Hematopoietic multipotent progenitor cell treated with erythropoietin and hydrocortisone succinate and interleukin-3 and kit ligand, for 4 days (in vitro differentiated cells): ENCODE data around the gene USP4.
"Not testable (repeated sequence)": the region's sequence is repeated elsewhere in the genome, so short reads cannot be mapped to it uniquely, and the experiment has no call there.

Experiments used
- DNase-seq: peaks from one replicate; pipeline ENCODE4 v3.0.0-alpha.2; 2015

The USP4 gene

GRCh38 chr3:49339941-49340800, at the start of gene USP4:
Gene USP4, minus strand, starts transcription at chr3:49340053. Its CDS starts 29 bp downstream, at chr3:49340024.
- DNase-seq, result peak; percentile 98

DNA sequence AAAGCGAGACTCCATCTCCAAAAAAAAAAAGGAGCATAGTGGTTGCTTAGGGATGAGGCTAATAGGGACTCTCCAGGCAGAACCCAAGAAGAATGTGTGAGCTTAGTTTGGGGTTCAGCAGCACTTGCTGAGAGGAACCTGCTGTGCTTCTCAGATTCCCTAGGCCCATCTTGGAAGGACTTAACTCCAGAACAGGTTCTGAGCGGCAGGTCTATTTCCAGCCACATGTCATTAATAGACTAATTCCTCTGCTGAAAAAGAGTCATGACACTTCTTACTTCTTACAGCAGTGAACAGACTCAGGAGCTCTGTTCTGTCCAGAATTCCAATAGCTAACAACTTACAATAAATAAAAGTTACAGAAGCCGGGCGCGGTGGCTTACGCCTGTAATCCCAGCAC, 49.4 kb upstream of the USP4 start:
- DNase-seq, result no peak

DNA sequence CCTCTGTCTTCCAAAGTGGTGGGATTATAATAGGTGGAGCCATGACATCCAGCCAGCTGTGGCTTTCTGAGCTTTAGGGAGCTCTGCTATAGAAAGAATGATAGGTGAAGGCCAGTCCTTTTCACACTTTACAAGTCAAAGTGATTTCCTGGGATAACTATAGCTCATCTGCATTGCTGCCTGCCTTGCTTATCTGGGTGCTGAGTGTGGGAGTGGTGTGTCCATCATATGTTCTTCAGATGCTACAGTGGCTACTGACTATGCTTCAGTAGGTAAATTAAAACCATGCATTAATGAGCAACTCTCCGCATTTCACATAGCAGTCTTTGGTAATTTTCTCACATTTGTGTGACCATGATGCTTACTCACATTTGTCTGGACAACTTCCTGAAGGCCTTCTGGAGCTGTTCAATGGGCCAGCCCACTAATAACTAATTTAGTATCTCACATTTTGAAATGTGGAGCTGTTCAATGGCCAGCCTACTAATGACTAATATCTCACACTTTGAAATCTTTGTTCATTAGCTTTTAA, 48.5 kb upstream of the USP4 start:
- no peak for DNase-seq

DNA sequence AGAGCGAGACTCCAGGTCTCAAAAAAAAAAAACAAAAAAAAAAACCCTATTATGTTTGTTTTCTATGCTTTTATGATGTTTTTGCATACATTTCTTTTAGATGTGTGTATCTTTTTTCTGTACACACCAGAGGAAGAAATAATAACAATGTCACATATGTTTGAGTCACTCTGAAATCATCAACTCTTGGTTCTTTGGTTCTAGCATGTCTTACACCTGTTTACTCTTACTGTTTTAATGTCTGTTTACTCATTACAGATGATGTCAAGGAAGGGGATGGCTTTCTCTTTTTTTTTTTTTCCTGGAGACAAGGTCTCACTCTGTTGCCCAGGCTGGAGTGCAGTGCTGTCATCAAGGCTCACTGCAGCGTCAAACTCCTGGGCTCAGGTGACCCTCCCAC, 47.9 kb upstream of the USP4 start:
- no peak for DNase-seq

DNA sequence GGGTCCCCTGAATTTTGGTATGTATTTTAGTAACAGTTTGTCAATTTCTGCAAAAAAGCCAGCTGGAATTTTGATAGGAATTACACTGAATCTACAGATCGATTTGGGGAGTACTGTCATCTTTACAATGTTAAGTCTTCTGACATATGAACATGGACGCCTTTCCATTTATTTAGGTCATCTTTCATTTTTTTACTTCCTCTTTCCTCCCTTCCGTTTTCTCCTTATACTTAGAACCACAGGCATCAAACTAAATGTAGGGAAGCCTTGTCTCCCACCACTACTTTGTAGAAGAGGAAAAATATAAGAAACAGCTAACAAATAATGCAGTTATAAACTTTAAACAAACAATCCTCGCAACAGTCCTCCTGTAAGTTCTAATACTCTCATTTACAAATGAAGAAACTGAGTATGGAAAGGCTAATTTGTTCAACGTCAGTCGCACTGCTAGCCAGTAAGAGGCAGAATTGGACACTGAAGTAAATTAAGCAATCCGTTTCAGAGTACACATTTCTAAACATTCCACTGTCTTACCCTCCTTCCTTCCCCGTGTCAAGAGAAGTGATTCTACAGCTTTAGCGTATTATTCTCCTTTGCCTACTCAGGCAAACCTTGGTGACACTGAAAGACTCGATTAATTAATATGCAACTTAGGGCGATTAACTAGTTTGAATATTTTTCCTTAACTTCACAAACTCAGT, 46.4 kb upstream of the USP4 start:
- DNase-seq, result peak; percentile 54

- DNase-seq, result no peak
Measured at GRCh38 chr3:49385617-49386016, 45.8 kb upstream of the USP4 start.

DNA sequence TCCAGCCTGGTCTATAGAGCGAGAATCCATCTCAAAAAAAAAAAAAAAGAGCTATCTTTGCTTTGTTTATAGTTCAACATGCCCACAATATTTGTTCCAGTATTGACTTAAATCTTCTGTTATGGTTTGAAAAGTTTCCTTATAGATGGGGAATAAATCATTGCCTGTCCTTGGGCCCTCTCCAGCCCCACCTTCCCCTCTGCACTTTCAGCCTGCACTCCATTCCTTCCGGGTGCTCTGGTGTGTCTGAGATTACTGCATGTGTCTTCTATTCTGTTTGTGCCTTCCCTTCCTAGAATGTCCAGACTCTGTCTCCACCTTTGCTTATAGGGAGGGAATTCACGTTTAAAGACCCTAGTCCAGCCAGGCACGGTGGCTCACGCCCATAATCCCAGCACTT, 43.5 kb upstream of the USP4 start:
- no peak for DNase-seq

DNA sequence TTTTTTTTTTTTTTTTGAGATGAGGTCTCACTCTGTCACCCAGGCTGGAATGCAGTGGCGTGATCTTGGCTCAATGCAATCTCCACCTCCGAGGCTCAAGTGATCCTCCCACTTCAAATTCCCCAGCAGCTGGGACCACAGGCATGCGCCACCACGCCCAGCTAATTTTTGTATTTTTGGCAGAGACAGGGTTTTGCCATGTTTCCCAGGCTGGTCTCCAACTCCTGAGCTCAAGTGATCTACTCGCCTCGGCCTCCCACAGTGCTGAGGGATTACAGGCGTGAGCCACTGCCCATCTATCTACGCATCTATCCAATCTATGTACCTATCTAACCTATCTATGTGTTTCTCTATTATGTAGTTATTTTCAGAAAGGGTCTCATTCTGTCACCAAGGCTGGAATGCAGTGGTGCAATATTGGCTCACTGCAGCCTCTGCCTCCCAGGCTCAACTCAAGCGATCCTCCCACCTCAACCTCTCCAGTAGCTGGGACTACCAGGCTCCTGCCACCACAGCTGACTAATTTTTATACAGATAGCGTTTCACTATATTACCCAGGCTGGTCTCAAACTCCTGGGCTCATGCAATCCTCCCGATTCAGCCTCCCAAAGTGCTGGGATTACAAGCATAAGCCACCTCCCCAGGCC, 38.5 kb upstream of the USP4 start:
- DNase-seq, result no peak

GRCh38 chr3:49377483-49377882, 37.6 kb upstream of the USP4 start:
- DNase-seq, result peak; percentile 23

- DNase-seq, result no peak
Measured at GRCh38 chr3:49371946-49372345, 32.1 kb upstream of the USP4 start.

GRCh38 chr3:49370585-49371290, 30.9 kb upstream of the USP4 start:
- no peak for DNase-seq

- DNase-seq, result no peak
Measured at GRCh38 chr3:49362561-49362960, 22.7 kb upstream of the USP4 start.

GRCh38 chr3:49359623-49360022, 19.8 kb upstream of the USP4 start:
- peak; percentile 66 for DNase-seq

DNA sequence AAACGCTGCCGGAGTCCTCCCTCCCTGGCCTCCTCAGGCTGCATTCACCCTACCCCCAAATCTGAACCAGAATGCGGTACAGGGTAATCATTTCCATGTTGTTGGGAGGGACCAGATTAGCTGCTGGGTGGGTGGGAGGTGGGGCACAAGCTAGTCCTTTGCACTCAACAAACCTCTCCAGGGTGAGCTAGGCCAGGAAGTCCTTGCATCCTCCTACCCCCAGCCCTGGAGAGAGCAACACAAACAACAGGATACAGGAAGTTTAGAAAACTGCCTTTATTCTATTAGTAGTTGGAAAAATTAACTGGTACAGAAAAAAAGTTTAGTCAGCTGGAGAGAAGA, 19.0 kb upstream of the USP4 start:
- no peak for DNase-seq

DNA sequence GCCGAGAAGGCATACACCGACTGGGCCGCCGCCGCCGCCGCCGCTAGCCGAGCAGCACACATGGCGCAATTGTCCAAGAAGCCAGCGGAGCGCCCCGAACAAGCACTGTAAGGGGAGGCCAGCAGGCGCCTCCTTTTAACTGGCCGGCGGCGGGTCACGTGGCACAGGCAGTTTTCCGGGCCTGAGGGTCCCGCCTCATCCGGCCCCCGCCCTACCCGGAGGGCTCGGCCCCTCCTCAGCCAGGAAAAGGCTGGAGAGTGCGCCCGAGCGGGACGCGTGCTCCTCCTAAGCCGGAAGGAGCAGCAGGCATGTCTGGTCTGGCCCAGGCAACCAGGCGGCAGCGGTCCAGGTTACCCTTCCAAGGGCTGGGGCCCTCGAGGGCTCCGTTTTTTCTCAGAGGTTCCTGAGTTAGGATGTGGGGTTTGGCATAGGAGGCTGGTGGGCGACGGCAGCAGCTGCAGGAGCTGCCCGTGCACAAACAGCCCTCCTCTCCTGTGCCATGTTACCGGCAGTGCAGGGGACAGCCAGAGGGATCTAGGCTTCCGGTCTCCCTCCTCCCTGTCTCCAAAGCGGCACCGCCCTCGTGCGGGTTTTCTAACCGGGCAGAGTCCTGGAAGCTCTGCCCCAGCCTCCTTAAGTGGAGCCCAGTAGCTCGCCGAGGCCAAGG, 18.5 kb upstream of the USP4 start, which contains the start of gene GPX1:
TSS of gene GPX1 (minus strand) at position 137 of the 667 bp plus-strand sequence. CDS start at position 62, 75 bp downstream.
- DNase-seq, result peak; percentile 98

DNA sequence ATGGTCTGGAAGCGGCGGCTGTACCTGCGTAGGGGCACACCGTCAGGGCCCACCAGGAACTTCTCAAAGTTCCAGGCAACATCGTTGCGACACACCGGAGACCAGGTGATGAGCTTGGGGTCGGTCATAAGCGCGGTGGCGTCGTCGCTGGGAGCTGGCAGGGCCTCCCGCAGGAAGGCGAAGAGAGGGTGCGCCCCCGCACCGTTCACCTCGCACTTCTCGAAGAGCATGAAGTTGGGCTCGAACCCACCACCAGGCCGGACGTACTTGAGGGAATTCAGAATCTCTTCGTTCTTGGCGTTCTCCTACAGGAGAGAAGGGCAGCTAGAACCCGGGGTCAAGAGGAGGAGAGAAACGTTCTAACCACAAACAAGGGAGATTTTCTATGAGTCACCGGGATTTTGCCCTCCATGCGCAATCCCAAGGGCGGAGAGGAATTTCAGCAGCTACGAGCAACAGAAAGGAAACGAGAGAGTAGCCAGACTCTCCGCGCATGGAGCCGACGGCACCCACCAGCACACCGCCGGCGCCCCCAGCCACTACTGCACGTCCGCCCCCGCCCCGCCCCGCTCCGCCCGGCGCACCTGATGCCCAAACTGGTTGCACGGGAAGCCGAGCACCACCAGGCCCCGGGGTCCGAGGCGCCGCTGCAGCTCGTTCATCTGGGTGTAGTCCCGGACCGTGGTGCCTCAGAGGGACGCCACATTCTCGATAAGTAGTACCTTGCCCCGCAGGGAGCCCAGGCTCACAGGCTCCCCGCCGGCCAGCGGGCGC, 17.8 kb upstream of the USP4 start:
- peak; percentile 55 for DNase-seq

DNA sequence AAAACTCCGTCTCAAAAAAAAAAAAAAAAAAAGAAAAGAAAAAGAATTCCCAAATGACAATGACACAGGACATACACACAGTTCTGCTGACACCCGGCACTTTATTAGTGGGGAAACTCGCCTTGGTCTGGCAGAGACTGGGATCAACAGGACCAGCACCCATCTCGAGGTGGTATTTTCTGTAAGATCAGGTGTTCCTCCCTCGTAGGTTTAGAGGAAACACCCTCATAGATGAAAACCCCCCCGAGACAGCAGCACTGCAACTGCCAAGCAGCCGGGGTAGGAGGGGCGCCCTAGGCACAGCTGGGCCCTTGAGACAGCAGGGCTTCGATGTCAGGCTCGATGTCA, 17.2 kb upstream of the USP4 start:
- DNase-seq, result not testable (repeated sequence)

DNA sequence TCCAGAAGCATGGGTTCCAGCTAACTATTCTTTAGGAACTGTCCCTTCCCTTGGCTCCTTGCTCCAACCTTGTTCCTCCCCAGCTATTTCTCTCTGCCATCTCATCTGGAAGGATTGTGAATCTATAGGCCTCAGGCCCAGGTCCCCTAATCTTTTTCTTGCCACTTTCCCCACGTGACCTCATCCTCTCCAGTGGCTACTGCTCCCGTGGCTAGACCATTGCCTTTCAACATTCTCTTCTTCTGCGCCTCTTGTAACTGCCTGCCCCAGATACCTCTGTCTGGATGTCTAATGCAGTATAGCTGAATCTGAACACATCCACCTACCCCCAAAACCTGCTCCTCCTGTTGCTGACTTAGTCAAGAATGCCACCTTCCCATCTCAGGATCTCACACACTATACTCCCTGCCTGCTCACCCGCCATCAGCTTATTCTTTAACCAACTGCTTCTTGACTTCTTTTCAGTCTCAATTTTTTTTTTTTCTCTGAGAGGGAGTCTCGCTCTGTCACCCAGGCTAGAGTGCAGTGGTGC, 13.1 kb upstream of the USP4 start:
- DNase-seq, result peak; percentile 66

DNA sequence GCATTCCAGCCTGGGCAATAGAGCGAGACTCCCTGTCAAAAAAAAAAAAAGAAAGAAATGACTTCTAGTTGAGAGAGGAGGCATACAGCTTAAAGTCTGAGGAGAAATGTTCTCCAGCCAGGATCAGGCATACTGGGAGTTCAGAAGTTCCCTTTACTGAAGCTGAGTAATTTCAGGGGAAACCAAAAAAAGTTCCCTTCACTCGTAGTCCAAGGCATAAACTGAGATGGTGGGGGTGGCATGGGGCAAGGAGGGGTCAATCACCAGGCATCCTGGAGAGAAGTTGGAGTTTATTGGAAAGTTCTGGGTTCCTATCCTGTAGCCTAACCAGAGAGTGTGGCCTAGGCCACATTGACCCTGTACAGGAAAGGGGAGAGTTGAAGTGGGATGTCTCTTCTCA, 12.4 kb upstream of the USP4 start:
- no peak for DNase-seq

DNA sequence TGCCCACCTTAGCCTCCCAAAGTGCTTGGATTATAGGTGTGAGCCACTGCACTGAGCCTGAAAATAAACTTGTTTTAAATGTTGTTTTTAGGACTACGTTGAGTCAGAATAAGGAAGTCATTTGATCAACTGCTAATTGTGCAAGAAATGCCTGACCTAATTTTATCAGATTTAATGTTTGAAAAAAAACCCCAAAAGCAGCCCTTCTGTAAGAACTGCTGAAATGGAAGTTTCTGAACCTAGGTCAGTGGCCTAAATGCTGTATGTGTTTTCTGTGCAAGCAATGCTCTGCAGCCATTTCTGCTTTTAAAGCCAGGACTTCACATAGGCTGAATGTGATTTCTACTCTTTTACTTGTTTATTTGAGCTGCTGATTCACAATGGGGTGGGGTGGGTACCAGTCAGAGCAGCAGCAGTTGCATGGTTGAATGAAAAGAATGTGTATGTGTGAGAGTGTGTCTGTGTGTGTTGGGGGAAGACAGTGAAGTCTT, 11.7 kb upstream of the USP4 start:
- DNase-seq, result peak; percentile 86
